KG1 (cell line): ENCODE data around the gene TLR2.

Experiments
- DNase-seq: peaks from one replicate; lab custom pipeline; 2025; lab: John Stamatoyannopoulos, UW

The TLR2 gene, protein sequence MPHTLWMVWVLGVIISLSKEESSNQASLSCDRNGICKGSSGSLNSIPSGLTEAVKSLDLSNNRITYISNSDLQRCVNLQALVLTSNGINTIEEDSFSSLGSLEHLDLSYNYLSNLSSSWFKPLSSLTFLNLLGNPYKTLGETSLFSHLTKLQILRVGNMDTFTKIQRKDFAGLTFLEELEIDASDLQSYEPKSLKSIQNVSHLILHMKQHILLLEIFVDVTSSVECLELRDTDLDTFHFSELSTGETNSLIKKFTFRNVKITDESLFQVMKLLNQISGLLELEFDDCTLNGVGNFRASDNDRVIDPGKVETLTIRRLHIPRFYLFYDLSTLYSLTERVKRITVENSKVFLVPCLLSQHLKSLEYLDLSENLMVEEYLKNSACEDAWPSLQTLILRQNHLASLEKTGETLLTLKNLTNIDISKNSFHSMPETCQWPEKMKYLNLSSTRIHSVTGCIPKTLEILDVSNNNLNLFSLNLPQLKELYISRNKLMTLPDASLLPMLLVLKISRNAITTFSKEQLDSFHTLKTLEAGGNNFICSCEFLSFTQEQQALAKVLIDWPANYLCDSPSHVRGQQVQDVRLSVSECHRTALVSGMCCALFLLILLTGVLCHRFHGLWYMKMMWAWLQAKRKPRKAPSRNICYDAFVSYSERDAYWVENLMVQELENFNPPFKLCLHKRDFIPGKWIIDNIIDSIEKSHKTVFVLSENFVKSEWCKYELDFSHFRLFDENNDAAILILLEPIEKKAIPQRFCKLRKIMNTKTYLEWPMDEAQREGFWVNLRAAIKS

DNA sequence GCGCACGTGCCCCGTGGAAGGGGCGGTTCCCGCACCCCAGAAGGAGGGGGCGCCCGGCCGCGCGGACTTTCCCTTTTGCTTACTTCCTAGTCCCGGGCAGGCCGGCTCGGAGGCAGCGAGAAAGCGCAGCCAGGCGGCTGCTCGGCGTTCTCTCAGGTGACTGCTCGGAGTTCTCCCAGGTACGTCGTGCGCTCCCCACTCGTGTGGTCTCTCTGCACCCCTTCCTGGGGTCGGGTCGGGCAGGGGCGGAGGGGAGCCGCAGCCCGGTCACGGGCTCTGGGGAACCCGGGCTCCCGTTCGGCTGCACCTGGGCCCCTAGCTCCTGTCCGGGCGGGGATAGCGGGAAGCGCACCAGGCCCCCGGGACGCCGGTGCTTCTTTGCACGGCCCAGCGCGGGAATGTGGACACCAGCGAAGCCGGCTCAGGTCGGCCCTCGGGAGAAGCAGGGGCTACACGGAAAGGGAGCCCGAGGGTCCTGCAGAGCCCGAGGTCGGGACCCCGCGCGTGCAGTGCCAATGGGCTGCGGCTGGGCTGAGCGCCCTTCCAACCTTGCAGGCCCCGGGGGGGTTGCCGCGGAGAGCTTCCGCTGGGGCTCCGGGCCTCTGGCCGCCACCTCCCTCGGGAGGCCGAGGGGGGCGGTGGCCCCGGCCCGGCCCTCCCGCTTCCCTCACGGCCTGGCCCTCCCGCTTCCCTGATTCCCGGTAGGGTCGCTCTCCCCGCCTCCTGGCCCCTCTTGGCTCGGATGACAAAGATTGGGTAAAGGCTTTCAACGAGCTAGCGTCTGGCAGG lies at the start of gene TLR2:
TLR2 (plus strand) TSS at position 99 of the 789 bp plus-strand sequence. CDS start 18,628 bp downstream, outside the sequence.
- DNase-seq = no peak

DNA sequence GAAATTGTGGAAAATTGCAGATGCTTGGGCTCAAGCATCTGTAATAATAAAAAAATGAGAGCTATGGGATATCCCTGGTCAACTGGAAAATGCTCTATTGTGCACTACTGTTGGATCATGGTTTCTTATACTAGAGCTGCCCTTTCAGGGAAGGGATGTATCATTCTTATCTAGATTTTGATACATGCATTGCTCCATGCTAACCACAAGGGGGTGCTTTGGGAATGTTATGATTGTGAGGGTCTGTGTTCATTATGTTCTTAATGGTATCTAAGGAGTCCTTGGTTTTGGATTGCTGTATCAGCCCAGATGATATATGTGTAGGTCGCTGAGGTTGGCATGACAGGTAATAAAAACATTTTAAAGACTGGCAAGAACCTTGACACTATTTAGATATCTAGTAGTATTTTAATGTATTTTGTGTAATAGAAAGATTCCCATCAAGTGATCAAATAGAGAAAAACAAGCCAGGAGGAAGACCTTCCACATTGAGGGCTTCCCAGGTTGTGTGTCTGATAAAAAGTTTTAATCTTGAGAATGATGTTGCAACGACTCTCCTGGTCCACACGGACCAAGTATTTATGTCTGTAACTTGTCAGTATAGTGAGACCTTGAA lies 49.2 kb upstream of the TLR2 start:
- no peak for DNase-seq

DNA sequence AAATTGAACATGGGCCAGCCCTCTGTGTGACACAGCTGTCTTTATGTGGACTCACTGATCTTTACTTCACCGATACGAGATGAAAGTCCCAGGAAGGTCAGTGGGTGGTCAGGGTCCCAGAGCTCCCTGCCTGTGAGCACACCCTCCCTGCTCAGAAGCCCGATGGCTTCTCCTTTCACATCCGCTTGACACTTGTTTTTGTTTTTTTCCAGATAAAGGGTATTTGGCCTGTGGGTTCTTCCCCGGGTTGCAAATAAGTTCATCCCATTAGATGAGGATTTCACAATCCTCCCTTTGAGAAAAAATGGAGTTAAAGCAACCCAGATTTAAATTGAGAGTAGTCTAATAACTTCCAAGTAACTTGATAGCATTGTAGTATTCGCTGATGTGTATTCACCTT lies 48.2 kb upstream of the TLR2 start:
- DNase-seq = no peak

DNA sequence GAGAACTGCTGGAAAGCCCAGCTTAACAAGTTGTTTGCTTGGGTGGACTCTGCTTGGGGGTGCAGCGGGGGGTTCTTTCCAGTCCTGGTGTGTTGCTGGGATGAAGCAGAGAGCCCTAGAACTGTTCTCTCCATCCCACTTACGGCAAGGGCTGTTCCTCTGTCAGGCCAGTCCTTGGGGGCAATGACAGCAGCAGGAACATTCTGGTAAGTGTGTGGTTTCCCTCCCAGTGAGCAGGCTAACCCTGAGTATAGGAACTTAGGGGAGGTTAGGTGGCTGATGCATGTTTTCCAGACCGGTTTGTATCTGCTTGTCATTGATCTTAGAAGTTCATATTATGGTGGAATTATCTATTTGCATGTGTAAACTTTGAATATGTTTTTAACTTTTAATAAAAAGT lies 46.9 kb upstream of the TLR2 start:
- no peak for DNase-seq

DNA sequence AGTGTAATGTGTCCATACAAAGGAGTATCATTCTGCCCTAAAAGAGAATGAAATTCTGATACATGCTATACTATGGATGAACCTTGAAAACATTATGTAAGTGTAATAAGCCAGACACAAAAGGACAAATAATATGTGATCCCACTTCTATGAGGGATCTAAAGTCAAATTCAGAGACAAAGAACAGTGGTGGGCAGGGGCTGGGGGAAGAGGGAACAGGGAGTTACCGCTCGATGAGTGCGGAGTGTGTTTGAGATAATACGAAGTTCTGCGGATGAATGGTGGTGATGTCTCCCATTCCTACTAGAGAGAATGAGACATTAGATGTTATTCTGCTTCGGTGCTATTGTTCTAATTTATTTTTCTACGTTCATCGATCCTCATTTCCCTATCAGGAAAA lies 46.1 kb upstream of the TLR2 start:
- DNase-seq = no peak

DNA sequence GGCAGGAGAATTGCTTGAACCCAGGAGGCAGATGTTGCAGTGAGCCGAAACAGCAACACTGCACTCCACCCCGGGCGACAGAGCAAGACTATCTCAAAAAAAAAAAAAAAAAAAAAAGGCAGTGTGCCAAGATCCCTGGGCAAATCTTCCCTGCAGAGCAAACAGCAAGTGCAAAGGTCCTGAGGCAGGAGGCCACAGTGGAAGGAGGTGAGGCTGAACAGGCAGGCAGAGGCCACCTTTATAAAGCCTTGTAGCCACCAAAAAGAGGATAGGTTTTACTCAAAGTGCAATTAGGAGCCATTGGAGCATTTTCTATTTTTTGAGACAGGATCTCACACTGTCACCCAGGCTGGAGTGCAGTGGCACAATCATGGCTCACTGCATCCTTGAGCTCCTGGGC lies 45.1 kb upstream of the TLR2 start:
- DNase-seq = no peak

DNA sequence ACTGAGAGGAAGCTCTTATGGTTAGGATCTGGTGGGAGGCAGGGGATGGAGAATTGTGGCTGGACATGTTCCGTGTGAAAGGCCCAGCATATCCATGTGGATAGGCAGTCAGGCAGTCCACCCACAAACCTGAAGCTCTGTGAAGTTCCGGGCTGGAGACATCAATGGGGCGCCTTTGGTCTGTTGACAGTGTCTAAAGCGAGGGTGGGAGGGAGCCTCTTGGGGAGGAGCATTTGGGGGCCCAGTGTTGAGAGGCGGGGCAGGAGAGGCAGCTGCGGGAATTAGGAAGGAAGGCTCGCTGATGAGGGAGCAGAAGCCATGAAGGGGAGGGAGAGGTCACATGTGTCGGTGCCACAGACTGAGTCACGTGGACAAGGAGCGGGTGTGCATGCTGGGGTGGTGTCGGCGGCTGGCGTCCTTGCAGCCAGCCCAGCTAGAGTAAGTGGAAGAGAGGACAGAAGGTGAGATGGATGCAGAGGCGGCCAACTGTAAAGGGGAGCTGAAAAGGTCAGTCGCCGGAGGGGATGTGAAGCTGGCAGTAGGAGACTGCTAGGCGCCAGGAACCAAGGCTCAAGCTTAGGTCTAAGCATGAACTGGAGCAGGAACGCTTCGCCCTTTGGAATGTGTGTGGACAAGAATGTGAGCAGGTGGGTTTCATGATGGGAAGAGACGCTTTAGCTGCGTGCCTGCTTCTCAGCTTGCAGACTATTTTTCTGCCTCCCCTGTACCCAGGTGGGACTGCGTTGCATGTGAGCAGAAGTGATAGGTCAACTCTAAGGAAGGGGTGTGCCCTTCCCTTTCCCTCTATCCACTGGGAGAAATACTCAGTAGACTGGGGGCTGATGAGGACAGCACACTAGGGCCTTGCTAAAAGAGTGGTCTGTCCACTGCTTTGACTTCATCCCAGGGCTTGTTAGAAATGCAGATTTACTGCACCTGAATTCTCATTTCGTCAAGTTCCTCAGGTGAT lies 44.0 kb upstream of the TLR2 start:
- no peak for DNase-seq

DNA sequence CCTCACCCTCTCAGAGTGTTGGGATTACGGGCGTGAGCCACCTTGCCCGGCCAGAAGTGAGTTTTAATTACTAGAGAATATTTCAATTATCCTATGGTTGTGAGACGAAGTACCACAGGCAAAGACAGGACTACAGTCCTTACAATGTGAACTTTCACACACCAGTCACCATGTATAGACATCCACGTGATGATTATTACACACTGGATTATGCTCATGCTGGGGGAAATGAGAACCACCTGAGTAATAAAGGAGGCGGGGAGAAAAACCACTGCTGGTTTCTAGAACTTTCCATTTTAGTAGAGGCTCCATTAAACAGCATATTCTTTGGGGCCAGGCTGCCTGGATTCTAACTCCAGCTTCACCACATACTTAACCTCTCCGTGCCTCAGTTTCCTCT lies 42.5 kb upstream of the TLR2 start:
- DNase-seq = no peak

DNA sequence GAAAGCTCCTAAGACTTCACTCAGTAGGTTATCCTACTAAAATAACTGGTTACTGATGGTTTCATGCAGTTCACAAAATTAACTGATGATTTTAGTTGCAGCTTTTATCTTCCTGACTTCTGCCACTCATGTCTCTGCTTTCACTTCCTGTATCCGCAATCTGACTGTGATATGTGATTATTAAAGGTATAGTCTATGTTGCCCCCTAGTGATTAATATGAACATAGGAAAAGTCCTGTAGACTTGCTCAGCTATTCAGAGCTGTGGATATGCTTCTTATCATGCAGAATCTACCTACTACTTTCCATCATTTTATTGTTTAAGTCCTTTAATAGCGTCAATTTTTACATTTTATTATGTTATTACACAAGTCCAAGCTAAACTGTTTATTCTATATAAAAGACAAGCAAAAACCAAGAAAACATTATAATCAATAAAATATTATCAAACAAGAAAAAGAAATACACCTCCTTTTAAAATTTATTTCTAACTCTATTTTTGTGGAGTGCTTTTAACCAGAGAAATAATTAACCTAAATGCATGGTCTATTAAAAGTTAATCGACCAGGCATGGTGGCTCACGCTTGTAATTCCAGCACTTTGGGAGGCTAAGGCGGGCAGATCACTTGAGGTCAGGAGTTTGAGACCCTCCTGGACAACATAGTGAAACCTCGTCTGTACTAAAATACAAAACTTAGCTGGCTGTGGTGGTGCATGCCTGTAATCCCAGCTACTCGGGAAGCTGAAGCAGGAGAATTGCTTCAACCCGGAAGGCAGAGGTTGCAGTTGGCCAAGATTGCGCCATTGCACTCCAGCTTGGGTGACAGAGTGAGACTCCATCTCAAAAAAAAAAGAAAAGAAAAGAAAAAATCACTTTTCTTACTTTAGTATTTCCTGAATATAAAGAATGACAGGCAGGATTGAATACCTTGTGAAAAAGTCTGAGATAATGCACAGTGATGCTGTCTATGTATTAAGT lies 40.4 kb upstream of the TLR2 start:
- no peak for DNase-seq

DNA sequence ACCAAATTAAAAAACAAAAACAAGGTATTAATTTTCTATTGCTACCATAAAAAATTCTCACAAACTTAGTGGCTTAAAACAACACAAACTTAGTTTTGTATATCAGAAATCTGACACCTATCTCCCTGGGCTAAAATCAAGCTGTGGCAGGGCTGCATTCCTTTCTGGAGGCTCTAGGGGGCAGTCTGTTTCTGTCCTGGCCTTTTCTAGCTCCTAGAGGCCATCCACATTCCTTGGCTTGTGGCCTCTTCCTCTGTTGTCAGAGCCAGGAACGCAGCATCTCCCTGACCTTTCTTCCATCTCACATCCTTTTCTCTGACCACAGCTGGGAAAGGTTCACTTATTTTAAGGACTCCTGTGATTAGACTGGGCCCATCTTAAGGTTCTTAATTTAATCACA lies 38.9 kb upstream of the TLR2 start:
- DNase-seq = no peak

DNA sequence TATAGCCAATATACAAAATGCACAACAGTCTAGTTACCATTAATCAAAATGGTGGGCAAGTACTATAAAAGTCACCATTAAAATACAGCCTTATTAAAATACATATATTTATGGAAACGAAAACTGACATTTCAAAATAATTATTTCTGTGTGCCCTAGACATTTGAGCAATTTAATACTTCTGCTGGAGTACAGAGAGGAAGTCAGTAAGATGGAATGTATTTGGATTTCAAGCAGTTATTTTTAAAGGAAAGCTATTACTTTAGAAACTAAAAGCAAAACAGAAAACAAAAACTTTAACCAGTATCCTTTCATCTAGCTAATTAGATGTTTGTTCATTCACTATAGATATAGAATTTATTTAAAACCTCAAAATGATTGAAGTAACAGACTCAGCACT lies 37.8 kb upstream of the TLR2 start:
- no peak for DNase-seq

DNA sequence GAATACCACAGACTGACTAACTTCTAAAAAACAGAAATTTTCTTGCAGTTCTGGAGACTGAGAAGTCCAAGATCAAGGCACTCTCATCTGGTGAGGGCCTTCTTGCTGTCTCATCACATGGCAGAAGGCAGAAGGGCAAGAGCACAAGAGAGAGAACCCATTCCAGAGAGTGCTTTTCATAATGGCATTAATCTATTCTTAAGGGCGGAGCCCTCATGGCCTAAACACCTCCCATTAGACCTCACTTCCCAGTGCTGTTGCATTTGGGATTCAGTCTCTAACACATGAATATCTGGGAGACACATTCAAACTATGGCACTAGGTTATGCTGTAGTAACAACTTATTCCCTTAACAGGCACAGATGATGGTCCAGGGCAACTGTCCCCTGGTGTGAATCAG lies 37.1 kb upstream of the TLR2 start:
- no peak for DNase-seq

DNA sequence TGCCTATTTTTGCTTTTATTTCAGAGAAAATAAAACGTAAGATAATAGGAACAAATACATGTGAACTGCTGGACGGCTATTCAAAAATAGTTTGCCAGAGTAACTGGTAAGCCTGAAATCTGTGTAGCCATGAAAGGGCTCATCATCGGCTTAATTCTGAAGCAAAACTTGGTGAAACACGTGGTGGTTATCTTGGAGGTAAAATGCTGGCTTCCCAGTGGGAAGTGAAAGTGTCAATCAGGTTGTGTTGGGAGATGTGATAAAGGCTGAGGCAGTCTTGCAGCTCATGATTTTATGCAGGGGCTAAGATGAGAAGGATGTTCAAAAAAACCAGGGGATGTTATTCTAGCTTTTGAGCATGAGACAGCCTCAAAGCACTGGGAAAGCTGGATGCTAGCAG lies 36.1 kb upstream of the TLR2 start:
- DNase-seq = no peak

DNA sequence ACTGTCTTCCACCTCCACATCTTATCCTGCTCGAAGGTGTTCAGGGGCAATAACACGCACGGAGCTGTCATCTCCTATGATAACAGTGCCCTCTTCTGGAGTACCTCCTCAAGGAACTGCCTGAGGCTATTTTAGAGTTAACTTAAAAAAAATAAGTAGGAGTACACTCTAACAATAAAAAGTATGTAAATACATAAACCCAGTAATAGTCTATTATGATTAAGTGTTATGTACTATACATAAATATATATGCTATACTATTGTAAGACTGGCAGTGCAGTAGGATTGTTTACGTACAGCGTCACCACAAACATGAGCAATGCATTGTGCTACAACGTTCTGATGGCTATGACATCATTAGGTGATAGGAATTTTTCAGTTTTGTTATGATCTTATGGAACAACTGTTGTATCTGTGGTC lies 34.5 kb upstream of the TLR2 start:
- DNase-seq = no peak

DNA sequence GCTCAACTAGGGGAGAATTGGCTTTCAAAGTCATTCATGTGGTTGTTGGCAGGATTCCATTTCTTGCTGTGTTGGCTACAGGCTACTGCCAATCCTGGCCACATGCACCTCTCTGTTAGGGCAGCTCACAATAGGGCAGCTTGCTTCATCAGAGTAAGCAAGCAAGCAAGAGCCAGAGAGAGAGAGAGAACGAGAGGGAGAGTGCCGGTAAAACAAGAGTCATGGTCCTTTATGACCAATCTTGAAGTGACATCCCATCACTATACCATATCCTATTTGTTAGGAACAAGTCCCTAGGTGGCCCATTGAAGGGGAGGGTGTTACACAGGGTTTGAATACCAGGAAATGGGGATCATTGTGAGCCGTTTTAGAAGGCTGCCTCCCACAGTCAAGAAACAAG lies 33.0 kb upstream of the TLR2 start:
- DNase-seq = no peak

DNA sequence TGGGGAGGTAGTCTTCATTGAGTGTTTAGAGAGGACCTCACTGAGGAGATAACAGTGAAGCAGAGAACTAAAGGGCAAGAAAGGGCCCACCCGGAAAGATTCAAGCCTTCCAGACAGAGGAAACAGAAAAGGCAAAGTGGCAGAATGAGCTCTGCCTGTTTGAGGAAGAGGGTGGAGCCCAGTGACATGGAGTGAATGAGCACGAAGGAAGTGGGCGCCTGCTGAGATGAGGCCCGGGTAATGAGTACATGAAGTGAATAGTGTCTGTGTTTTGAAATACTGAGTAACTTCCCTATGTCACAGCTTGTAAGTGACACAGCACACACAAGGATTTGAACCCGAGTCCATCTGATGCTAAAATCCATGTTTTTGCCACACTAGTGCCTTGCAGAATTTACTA lies 32.5 kb upstream of the TLR2 start:
- DNase-seq = no peak

DNA sequence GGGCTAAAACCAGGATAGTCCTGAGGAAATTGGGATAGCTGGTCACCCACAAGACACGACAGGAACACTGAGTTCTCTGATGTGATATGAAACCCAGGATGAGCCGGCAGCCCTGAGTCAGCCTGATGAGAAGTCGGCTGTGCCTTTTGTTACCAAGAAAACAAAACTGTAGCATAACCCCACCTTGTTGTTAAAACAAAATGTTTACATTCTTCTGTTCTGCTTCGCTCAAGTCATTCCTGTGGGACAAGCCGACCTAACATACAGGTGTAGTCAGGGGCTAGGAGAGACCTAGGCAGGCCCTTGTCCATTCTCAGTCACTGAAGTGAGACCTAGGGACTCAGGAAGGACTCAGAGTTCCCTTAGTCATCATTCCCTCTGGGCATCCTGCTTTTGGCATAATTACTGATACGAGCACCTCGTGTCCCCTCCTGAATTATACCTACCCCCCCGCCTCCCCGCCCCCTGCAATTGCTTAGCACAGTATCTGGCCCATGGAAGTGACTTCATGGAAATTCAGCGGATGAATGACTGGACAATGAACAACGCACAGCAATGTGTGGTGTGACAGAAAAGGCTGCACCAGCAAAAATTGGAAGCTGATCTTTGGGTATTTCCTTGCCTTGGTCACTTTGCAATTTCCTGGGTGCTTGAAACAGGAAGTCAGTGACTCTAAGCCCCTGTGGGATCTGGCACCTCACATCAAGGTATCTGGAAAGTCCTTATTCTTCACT lies 31.9 kb upstream of the TLR2 start:
- DNase-seq = no peak

DNA sequence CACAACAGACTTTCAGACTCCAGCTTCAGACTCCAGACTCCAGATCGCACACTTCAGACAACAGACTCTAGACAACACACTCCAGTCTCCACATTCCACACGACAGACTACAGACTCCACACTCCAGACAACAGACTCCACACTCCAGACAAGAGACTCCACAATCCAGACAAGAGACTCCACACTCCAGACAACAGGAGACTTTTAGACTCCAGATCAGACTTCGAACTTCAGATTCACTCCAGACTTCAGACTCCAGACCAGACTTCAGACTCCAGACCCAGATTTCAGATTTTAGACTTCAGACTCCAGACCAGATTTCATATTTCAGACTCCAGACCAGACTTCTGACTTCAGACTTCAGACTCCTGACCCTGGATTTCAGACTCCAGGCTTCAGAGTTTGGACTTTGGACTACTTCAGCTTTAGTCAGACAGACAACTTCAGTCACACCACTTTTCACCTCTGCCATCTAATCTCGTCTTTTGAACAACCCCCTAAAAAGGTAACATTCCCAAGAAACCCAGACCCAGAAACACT lies 29.0 kb upstream of the TLR2 start:
- DNase-seq = no peak

DNA sequence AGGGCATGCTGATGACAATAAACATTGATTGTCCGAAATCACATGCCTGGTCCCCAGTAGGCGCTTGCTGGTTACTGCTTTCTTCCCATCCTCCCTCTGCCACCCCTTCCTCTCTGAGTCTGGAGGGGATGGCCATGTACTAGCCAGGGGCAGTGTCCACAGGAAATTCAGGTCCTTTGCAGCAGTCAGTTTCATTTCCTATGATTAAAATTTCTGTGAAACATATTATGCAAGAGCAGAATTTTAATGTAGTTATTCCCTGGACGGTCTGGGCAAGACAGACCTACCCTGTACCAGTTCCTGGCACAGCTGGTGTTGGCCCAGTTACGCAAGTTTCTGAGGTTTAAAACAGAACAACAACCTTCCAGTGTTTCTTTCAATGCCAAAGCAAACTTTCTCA lies 28.2 kb upstream of the TLR2 start:
- DNase-seq = no peak
